Endodermal cell (in vitro differentiated cells): ENCODE results near the gene MEPE. TPM values are rescaled to one million over a fixed set of nuclear protein-coding genes. Genes with fewer than 3 reads are reported as not detected.

ENCODE experiments used
- DNase-seq: peaks from one replicate; pipeline ENCODE4 v3.0.0-alpha.2; 2017
- H3K27ac ChIP-seq: 2 replicates; pipeline ENCODE4 v1.5.1; 2013; ENCODE audit warnings: mild to moderate bottlenecking, low read depth, low read length, moderate library complexity
- H3K27me3 ChIP-seq: 2 replicates; pipeline ENCODE4 v1.6.1; 2013; ENCODE audit warnings: mild to moderate bottlenecking, low read length, moderate library complexity; ENCODE audit not compliant: insufficient read depth, control insufficient read depth, poor library complexity, severe bottlenecking
- H3K36me3 ChIP-seq: 2 replicates; pipeline ENCODE4 v1.7.0; 2013; ENCODE audit warnings: mild to moderate bottlenecking, low read length, moderate library complexity; ENCODE audit not compliant: control insufficient read depth, insufficient read depth
- H3K4me1 ChIP-seq: one replicate; pipeline ENCODE4 v1.7.0; 2013; ENCODE audit warnings: low read length; ENCODE audit not compliant: control insufficient read depth, insufficient read depth
- H3K4me3 ChIP-seq: 2 replicates; pipeline ENCODE4 v1.5.1; 2013; ENCODE audit warnings: mild to moderate bottlenecking, low read length, moderate library complexity
- H3K9ac ChIP-seq: 2 replicates; pipeline ENCODE4 v1.6.1; 2013; ENCODE audit warnings: mild to moderate bottlenecking, low read length, moderate library complexity; ENCODE audit not compliant: poor library complexity, severe bottlenecking; ENCODE audit errors: extremely low read depth
- H3K9me3 ChIP-seq: 2 replicates; pipeline ENCODE4 v1.6.1; 2013; ENCODE audit warnings: mild to moderate bottlenecking, low read length, moderate library complexity; ENCODE audit not compliant: control insufficient read depth
- H3K27ac Mint-ChIP-seq: 2 replicates; pipeline ENCODE4 v1.8.0; 2020; ENCODE audit warnings: mixed read lengths
- H3K27me3 Mint-ChIP-seq: 2 replicates; pipeline ENCODE4 v1.8.0; 2021; ENCODE audit warnings: mild to moderate bottlenecking, mixed read lengths; ENCODE audit not compliant: insufficient read depth
- H3K36me3 Mint-ChIP-seq: 2 replicates; pipeline ENCODE4 v1.8.0; 2020; ENCODE audit warnings: low read depth, mixed read lengths
- H3K4me1 Mint-ChIP-seq: 2 replicates; pipeline ENCODE4 v1.8.0; 2020; ENCODE audit warnings: mixed read lengths
- H3K4me3 Mint-ChIP-seq: 2 replicates; pipeline ENCODE4 v1.8.0; 2020; ENCODE audit warnings: mild to moderate bottlenecking, moderate library complexity, mixed read lengths
- H3K9me3 Mint-ChIP-seq: 2 replicates; pipeline ENCODE4 v1.8.0; 2020; ENCODE audit warnings: mild to moderate bottlenecking, mixed read lengths
- CTCF ChIP-seq: fragments of 200-600 bp; sonication (generic); conservative IDR thresholded peaks from 2 replicates; pipeline ENCODE4 v1.5.0; 2021; ENCODE audit warnings: antibody characterized with exemption, mild to moderate bottlenecking
- WGBS, 2 experiments: methylation state at CpG; one replicate each; pipeline versions ENCODE4 v1.1.5 to v1.1.7; 2013; ENCODE audit warnings: missing lambda C conversion rate in 2 of 2, mixed read lengths in 1 of 2; ENCODE audit not compliant: insufficient coverage in 1 of 2, insufficient read length in 1 of 2; 5-methylcytosine and 5-hydroxymethylcytosine counted together
- total RNA-seq, 2 donors: library from RNA; stranded (reverse); fragmentation: NEBNext Ultra II Directional in 1 of 2; extraction: Animal tissue kit (Norgen Biotek cat#: 25700) in 1 of 2; gene quantifications; 2 replicates in 1 of 2; 3 replicates in 1 of 2; pipeline ENCODE4 v1.2.1, GENCODE V29; 2021

MEPE gene
- total RNA-seq, 2 donors from 2014 or later, result 0.37 to 0.89 TPM

DNA sequence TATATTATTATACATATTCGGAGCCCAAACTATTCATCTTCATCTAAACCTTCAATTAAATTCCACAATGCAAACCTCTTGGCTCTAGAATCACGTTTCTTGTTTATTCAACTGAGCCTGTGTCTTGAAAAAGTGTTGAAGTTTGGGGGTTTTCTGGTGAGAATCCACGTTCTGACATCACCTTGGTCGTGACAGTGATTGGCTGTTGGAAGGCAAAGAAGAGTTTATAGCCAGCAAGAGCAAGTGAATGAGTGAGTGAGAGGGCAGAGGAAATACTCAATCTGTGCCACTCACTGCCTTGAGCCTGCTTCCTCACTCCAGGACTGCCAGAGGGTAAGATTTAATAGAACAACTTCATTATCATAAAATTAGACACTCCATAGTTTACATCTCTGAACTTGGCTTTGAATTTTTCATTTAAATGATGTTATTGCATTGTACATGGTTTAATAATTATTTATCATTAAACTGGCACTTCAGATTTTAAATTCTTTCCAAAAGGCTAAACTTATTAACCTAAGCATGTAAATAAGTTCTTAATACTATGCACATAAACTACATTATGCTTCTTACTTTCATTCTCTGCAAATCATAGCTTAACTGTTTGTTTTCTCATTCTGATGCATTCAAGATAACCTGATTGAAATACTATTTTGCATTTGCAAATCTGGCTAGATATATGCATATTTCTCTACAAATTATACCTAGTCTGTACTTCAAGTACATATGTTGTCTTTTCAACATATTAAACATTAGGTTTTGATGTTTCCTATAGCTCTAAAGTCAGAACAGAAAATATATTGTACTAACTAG lies 33.3 kb upstream of the MEPE start, which contains the start of gene IBSP:
IBSP (plus strand) TSS at position 254 of the 813 bp plus-strand sequence. CDS start 2,808 bp downstream, outside the sequence.
- Histone ChIP-seq H3K27me3 (no peaks in the 10 kb centered on the region), H3K4me3 (no peak within 1 kb of the TSS), H3K36me3 (no peaks in the 10 kb centered on the region), H3K27ac (no peak within 1 kb of the TSS), H3K9me3 (no peaks in the 10 kb centered on the region), H3K9ac (no peak within 1 kb of the TSS), H3K4me1 (no peaks in the 10 kb centered on the region)
- Mint-ChIP-seq H3K4me3 (no peak within 1 kb of the TSS), H3K27me3 (no peaks in the 10 kb centered on the region), H3K27ac (no peak within 1 kb of the TSS), H3K36me3 (no peaks in the 10 kb centered on the region), H3K4me1 (no peaks in the 10 kb centered on the region), H3K9me3 (no peaks in the 10 kb centered on the region)
- no peak for DNase-seq
- TF ChIP-seq CTCF, result no peak
- WGBS, 2 experiments, result 88% methylated on average over 2 to 4 of the region's 4 CpGs

GRCh38 chr4:87802858-87803257 lies 29.9 kb upstream of the MEPE start:
- H3K27me3 Mint-ChIP-seq, result no peaks in the 10 kb centered on the region
- no peaks in the 10 kb centered on the region for H3K36me3 Mint-ChIP-seq
- no peak for TF ChIP-seq CTCF

GRCh38 chr4:87803421-87803820 lies 29.3 kb upstream of the MEPE start:
- WGBS, 2 experiments, result 93 to 100% methylated on average over 1 to 2 of the region's 2 CpGs
- Mint-ChIP-seq H3K4me1 (no peaks in the 10 kb centered on the region), H3K9me3 (no peaks in the 10 kb centered on the region), H3K36me3 (no peaks in the 10 kb centered on the region), H3K4me3 (no peak overlapping the region), H3K27ac (no peak overlapping the region), H3K27me3 (no peaks in the 10 kb centered on the region)
- Histone ChIP-seq H3K27me3 (no peaks in the 10 kb centered on the region), H3K36me3 (no peaks in the 10 kb centered on the region), H3K4me1 (no peaks in the 10 kb centered on the region), H3K4me3 (no peak overlapping the region), H3K9ac (no peak overlapping the region), H3K27ac (no peak overlapping the region), H3K9me3 (no peaks in the 10 kb centered on the region)
- no peak for TF ChIP-seq CTCF
- DNase-seq, result no peak

More at GRCh38 chr4:87802858-87803257, 29.9 kb upstream of the MEPE start:
- H3K4me1 ChIP-seq, result no peaks in the 10 kb centered on the region
- no peaks in the 10 kb centered on the region for H3K27me3 ChIP-seq
- no peaks in the 10 kb centered on the region for H3K4me1 Mint-ChIP-seq
- H3K9ac ChIP-seq, result no peak overlapping the region
- no peaks in the 10 kb centered on the region for H3K9me3 ChIP-seq
- no peak for DNase-seq
- no peak overlapping the region for H3K4me3 Mint-ChIP-seq
- H3K4me3 ChIP-seq, result no peak overlapping the region
- no peak overlapping the region for H3K27ac Mint-ChIP-seq
- H3K9me3 Mint-ChIP-seq, result no peaks in the 10 kb centered on the region
- no peaks in the 10 kb centered on the region for H3K36me3 ChIP-seq
- no peak overlapping the region for H3K27ac ChIP-seq
